Measurements from ENCODE around the gene PSMB3.

PSMB3 gene

GRCh38 chr17:38731526-38732294, 20.8 kb upstream of the PSMB3 start:
- H3K4me3 ChIP-seq (ENCODE audit: low read depth, low read length): peak overlapping the region; percentile 70
- no peak for TF ChIP-seq CTCF (IDR thresholded peaks at IDR 0.05; ENCODE audit: low read depth, low read length, missing control alignments)

DNA sequence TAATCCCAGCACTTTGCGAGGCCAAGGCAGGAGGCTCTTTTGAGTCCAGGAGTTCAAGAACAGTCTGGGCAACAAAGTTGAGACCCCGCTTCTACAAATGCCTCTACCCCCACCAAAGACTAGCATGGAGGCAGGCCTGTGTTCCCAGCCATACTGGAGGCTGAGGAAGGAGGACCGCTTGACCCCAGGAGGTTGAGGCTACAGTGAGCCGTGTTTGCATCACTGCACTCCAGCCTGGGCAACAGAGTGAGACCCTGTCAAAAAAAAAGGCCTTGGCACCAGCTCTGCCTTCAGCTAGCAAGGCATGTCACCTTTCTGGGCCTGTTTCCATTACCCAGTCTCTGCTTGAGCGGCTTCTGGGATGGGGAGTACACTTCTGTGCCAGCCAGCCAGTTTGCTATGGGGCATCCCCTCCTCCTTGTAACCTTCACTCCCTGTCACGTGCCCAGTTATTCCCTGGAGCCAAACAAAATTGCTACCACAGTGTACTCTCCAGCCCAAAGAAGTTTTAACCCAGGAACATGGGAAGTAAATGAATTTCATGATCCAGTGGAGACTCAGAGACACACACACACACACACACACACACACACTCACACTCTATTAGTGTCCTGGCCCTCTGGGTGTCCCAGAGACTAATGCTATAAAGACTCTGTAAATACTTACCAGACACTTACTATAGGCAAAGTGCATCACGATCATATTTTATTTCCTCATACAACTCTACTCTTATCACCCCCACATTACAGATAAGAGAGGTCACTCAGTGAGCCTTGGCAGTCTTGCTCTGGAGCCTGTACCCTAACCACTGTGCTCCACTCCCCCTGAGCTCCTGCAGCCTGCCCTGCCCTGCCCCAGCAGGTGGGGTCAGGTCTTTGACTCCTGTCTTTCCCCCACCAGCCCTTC, 19.9 kb upstream of the PSMB3 start:
- no peak for DNase-seq (ENCODE audit: low read depth)
- H3K4me3 ChIP-seq (ENCODE audit: low read depth, low read length): no peak overlapping the region
- TF ChIP-seq CTCF (IDR thresholded peaks at IDR 0.05; ENCODE audit: low read depth, low read length, missing control alignments): no peak

More at GRCh38 chr17:38731526-38732294, 20.8 kb upstream of the PSMB3 start:
- no peak for DNase-seq (ENCODE audit: low read depth)

GRCh38 chr17:38733282-38733981, 19.1 kb upstream of the PSMB3 start:
- no peak for DNase-seq (ENCODE audit: low read depth)

GRCh38 chr17:38733982-38734973, 18.3 kb upstream of the PSMB3 start:
- no peak for DNase-seq (ENCODE audit: low read depth)
- no peak overlapping the region for H3K4me3 ChIP-seq (ENCODE audit: low read depth, low read length)
- TF ChIP-seq CTCF (IDR thresholded peaks at IDR 0.05; ENCODE audit: low read depth, low read length, missing control alignments): peak; percentile 52

More at GRCh38 chr17:38733282-38733981, 19.1 kb upstream of the PSMB3 start:
- H3K4me3 ChIP-seq (ENCODE audit: low read depth, low read length): no peak overlapping the region
- TF ChIP-seq CTCF (IDR thresholded peaks at IDR 0.05; ENCODE audit: low read depth, low read length, missing control alignments): no peak

DNA sequence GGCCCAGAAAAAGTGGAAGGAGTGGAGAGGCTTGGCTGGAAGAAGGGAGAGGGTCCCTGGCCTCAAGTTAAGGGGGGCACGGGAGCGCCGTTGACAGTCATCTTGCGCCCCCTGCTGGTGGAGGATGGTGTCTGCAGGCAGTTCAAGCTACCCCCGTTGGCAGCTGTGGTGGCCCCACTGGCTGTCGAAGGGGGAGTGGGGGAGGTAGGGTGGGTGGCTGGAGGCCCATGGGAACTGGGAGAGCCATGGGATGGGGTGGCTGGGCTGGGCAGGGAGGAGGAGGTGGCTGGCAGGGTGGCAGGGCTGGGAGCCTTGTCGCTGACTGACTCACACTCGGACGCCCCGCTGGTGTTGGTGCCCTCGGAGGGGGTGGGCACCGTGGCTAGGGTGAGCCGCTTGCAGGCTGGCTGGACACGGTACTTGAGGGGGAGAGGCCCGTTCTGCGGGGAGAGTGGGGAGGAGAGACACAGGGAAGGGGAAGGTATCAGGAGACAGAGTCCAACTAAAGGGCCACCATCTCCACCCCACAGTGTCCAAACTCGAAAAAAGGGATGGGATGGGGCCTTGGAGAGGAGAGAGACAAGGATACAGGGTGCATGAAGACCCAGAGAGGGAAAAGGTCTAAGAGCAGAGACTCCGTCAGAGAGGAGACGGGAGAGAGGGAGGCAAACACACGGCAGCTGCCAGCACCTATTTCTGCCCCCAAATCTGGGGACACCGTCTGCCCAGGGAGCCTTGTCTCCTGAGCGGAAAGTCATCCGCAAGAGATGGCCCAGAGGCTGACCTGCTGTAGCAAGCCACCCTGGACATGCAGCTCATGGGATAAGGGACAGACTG, 17.2 kb upstream of the PSMB3 start:
- DNase-seq (ENCODE audit: low read depth): no peak
- no peak overlapping the region for H3K4me3 ChIP-seq (ENCODE audit: low read depth, low read length)
- peak; percentile 95 for TF ChIP-seq CTCF (IDR thresholded peaks at IDR 0.05; ENCODE audit: low read depth, low read length, missing control alignments)

Data from GM12864 (cell line).